Germinal center (tissue), 1 donor: ENCODE measurements around the gene TXNIP.
A peak's percentile ranks its signal among the peaks of the same experiment; 100 is the strongest.

ENCODE experiments used
- DNase-seq: peaks from one replicate; pipeline ENCODE4 v3.0.0; 2012; ENCODE audit warnings: mixed read lengths, low spot score

Gene TXNIP

GRCh38 chr1:145963265-145964019 is 32.9 kb downstream of the TXNIP start:
- DNase-seq, result no peak

- peak; percentile 20 for DNase-seq
These were observed 33.9 kb downstream of the TXNIP start for GRCh38 chr1:145962157-145963102.

GRCh38 chr1:145961425-145962156 is 34.8 kb downstream of the TXNIP start:
- peak; percentile 48 for DNase-seq

GRCh38 chr1:145961109-145961424 is 35.3 kb downstream of the TXNIP start:
- DNase-seq, result no peak

DNA sequence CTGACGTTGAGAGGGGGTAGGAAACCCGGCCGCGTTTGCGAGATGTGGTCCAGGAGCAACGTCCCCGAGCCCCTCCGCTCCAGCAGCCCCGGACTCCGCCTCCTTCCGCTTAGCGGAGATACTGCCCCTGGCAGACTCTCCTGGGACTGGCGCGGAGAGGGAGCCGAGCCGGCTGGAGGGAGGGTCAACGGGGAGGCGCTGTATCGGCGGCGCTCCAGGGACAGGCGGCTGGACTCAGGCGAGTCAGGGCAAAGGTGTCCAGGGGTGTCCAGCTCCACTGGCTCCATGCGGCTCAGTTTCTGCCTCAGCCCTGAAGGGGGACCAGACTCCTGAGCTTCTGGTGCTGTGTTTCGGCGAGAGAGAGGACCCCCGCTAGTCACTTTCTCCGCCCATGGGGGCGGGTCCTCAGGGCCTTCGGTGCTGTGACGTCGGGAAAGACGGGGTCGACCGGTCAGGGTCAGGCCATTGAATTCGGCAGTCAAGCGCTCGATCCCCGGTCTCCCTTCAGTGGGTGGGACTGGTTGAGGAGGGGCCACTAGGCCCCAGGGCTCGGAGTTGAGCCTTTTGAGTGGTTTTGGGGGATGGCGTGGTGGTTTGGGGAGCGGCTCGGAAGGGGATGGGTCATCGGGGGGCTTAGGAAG is 35.8 kb downstream of the TXNIP start:
- DNase-seq, result peak; percentile 73

DNA sequence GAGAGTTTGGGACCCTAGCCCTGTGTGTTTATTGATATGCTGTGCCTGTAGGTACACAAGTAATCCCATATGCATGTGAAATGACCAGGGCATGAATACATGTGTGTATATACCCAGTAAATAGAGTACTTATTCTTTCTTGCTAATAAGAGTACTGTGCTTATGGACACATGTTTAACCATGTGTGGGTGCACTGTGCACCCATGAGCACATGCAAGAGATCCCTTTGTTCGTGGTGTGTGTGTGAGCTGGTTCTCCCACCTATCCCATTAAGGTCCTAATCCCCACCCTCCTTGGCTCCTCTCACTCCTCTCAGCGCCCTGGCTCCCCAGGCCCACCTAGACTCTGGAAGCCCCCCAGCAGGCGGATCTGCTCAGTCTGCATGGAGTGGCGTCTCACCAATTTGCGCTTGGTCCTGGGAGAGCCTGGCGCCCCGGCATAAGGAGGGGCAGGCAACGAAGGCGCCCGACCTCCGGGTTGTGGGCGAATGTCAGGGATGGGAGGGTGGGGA is 36.4 kb downstream of the TXNIP start:
- no peak for DNase-seq

- no peak for DNase-seq
These were observed 37.0 kb downstream of the TXNIP start for GRCh38 chr1:145959333-145959732.

GRCh38 chr1:145958734-145959133 is 37.6 kb downstream of the TXNIP start:
- no peak for DNase-seq

- peak; percentile 95 for DNase-seq
These were observed 38.7 kb downstream of the TXNIP start, which contains the start of gene LIX1L for GRCh38 chr1:145957443-145958319. Gene LIX1L (minus strand): TSS chr1:145958017. CDS start chr1:145957927, 90 bp downstream.

GRCh38 chr1:145956781-145957442 is 39.5 kb downstream of the TXNIP start:
- DNase-seq, result no peak

DNA sequence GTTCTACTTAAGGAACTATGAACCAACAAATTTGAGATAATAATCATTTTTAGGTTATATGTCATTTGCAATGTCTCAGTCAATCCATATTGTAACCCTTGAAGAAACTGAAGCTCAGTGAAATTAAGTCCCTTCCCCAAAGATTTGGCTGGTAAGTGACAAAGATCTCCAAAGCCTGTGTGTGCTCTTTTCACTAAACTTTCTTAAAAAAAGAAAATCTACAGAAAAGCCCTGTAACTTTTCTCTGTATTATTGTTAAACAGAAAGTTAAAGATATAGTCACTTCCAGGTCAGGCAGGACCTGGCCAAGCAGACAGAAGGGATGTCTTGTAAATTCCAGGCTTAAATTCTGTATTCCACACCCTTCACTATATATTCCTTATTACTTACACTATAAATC is 40.0 kb downstream of the TXNIP start:
- DNase-seq, result no peak

- no peak for DNase-seq
These were observed 40.9 kb downstream of the TXNIP start for GRCh38 chr1:145955436-145955835.

DNA sequence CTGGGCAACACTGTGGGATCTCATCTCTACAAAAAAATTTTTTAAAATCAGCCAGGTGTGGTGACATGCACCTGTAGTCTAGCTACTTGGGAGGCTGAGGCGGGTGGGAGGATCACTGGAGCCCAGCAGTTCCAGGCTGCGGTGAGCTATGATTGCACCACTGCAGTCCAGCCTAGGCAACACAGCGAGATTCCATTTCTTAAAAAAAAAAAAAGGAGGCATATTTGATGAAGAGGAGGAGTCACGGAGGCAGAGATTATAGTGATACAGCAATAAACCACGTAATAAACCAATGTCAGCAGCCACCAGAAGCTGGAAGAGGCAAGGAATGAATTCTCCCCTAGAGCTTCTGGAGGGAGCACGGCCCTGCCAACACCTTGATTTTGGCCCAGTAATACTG is 42.5 kb downstream of the TXNIP start:
- DNase-seq, result no peak

DNA sequence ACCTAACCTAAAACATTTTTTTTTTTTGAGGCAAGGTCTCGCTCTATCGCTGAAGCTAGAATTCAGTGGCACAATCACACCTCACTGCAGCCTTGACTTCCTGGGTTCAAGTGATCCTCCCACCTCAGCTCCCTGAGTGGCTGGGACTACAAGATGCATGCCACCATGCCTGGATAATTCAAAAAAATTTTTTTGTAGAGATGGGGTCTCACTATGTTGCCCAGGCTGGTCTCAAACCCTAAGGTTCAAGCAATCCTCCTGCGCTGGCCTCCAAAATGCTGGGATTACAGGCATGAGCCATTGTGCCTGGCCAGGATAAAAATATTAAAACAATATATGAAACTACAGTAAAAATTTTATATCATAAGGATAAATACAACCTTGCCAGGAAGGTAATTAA is 43.5 kb downstream of the TXNIP start:
- DNase-seq, result no peak

DNA sequence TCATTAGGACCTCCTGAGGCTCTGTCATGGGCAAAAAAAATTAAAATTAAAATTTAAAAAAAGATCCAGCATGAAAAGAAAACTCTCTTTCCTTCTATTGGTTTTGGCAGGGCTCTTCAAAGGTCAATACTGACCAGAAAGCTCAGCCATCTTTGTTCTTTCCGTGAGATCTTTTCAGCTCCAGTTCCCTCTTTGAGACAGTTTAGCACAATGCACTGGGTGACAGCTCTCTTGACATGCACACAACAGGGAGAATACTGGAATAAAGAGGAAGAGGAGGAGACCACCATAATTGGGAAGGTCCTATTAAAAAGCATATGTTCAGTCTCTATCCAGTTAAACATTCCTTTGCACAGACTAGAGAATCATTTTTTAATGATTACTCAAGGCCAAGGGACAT is 44.9 kb downstream of the TXNIP start:
- DNase-seq, result no peak

DNA sequence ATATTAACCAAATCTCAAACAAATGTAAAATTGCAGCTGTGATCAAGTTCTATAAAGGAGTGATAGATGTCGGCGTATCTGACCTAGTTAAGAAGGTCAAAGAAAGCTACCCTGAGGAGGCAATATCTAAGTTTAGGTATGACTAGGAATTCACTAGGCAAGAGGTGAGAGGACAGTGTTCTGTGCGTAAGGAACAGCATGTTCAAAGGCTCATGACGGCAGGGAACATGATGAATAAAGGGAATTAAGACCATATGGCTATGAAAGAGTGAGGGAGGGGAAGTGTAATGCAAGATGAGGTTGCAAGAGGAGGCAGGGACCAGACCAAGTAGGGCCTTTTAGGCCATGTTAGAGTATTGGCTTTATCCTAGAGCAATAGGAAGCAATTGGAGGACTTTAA is 47.2 kb downstream of the TXNIP start:
- DNase-seq, result no peak

DNA sequence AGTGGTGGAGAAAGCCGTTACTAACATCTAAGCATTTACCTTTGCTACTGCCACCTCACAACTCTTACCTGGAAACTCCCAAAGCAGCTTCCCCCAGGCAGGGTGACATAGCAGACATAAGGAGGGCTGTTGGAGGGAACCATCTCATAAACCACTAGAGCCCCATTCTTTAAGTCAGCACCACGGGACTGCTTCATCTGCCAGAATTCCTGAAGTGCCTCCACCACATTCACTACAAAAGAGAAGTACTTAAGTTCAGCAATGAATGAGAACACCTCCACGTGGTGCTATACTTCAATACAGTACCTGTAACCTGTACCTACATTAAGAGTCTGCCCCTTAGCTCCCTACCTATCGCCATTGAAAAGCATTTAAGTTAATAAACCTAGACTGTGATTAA is 48.8 kb downstream of the TXNIP start:
- DNase-seq, result no peak

GRCh38 chr1:145946477-145946986 is 49.8 kb downstream of the TXNIP start:
- no peak for DNase-seq

DNA sequence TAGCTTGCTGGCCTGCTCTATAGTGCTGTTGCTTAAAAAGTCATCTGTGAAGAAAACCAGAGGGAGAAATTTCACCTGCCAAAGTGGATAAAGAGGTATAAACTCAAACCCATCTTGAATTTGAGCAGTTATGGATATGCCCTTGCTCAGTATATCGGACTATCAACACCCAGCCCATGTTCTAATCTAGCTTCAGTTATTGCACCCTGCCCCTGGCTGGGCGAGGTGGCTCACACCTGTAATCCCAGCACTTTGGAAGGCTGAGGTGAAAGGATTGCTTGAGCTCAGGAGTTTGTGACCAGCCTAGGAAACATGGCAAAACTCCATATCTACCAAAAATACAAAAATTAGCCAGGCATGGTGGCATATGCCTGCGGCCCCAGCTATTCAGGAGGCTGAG is 51.8 kb downstream of the TXNIP start:
- no peak for DNase-seq

- no peak for DNase-seq
These were observed 53.5 kb downstream of the TXNIP start for GRCh38 chr1:145942871-145943270.
